Trophoblast cell (in vitro differentiated cells and primary cell): ENCODE measurements around the gene LIPN.

Experiments used
- DNase-seq, 2 donors: peaks; one replicate each; pipeline ENCODE4 v3.0.0-alpha.2; 2016
- H2AFZ ChIP-seq: 2 replicates; pipeline ENCODE4 v1.6.1; 2013; ENCODE audit warnings: low read length, moderate library complexity, mild to moderate bottlenecking; ENCODE audit not compliant: insufficient read depth, poor library complexity
- H2AK5ac ChIP-seq: 2 replicates; pipeline ENCODE4 v1.6.1; 2013; ENCODE audit warnings: mild to moderate bottlenecking, low read length
- H2BK120ac ChIP-seq: 2 replicates; pipeline ENCODE4 v1.6.1; 2013; ENCODE audit warnings: low read length, mild to moderate bottlenecking, moderate library complexity; ENCODE audit not compliant: insufficient read depth, poor library complexity
- H2BK12ac ChIP-seq: 2 replicates; pipeline ENCODE4 v1.6.1; 2013; ENCODE audit warnings: mild to moderate bottlenecking, low read length, moderate library complexity
- H2BK5ac ChIP-seq: 2 replicates; pipeline ENCODE4 v1.6.1; 2013; ENCODE audit warnings: low read length, low read depth, moderate library complexity, mild to moderate bottlenecking; ENCODE audit not compliant: poor library complexity
- H3K14ac ChIP-seq: 2 replicates; pipeline ENCODE4 v1.6.1; 2013; ENCODE audit warnings: mild to moderate bottlenecking, low read length
- H3K18ac ChIP-seq: 2 replicates; pipeline ENCODE4 v1.6.1; 2013; ENCODE audit warnings: mild to moderate bottlenecking, low read length
- H3K23ac ChIP-seq: 2 replicates; pipeline ENCODE4 v1.6.1; 2013; ENCODE audit warnings: low read length
- H3K27ac ChIP-seq: 2 replicates; pipeline ENCODE4 v1.5.1; 2013; ENCODE audit warnings: low read depth, mild to moderate bottlenecking, inconsistent platforms, low read length, moderate library complexity
- H3K27me3 ChIP-seq: 2 replicates; pipeline ENCODE4 v1.6.1; 2013; ENCODE audit warnings: inconsistent platforms, mild to moderate bottlenecking, low read length, moderate library complexity; ENCODE audit not compliant: insufficient read depth
- H3K36me3 ChIP-seq, 2 experiments: 1 replicate in 1 of 2; 2 replicates in 1 of 2; pipeline ENCODE4 v1.6.1; 2013; ENCODE audit warnings: low read length in 2 of 2, mild to moderate bottlenecking in 2 of 2, moderate library complexity in 1 of 2; ENCODE audit not compliant: insufficient read depth in 2 of 2, control insufficient read depth in 1 of 2
- H3K4ac ChIP-seq: 2 replicates; pipeline ENCODE4 v1.6.1; 2013; ENCODE audit warnings: low read depth, mild to moderate bottlenecking, low read length, moderate library complexity
- H3K4me1 ChIP-seq, 2 experiments: 1 replicate in 1 of 2; 2 replicates in 1 of 2; pipeline ENCODE4 v1.6.1; 2013; ENCODE audit warnings: low read length in 2 of 2, mild to moderate bottlenecking in 2 of 2, moderate library complexity in 1 of 2; ENCODE audit not compliant: insufficient read depth in 2 of 2, control insufficient read depth in 1 of 2
- H3K4me2 ChIP-seq: 2 replicates; pipeline ENCODE4 v1.6.1; 2013; ENCODE audit warnings: inconsistent platforms, mild to moderate bottlenecking, low read length, moderate library complexity
- H3K4me3 ChIP-seq: 2 replicates; pipeline ENCODE4 v1.5.1; 2013; ENCODE audit warnings: mild to moderate bottlenecking, low read depth, low read length, inconsistent platforms
- H3K79me1 ChIP-seq: one replicate; pipeline ENCODE4 v1.6.1; 2013; ENCODE audit warnings: low read length
- H3K79me2 ChIP-seq: 2 replicates; pipeline ENCODE4 v1.6.1; 2013; ENCODE audit warnings: low read length, mild to moderate bottlenecking; ENCODE audit not compliant: control insufficient read depth, insufficient read depth, poor library complexity
- H3K9ac ChIP-seq: 2 replicates; pipeline ENCODE4 v1.6.1; 2013; ENCODE audit warnings: mild to moderate bottlenecking, low read length
- H3K9me3 ChIP-seq: 2 replicates; pipeline ENCODE4 v1.6.1; 2013; ENCODE audit warnings: low read depth, mild to moderate bottlenecking, control low read depth, inconsistent platforms, low read length; ENCODE audit not compliant: insufficient read depth
- H4K12ac ChIP-seq: 2 replicates; pipeline ENCODE4 v1.6.1; 2013; ENCODE audit warnings: low read depth, mild to moderate bottlenecking, low read length, moderate library complexity
- H4K8ac ChIP-seq: 2 replicates; pipeline ENCODE4 v1.6.1; 2013; ENCODE audit warnings: low read depth, mild to moderate bottlenecking, low read length, moderate library complexity
- H4K91ac ChIP-seq: one replicate; pipeline ENCODE4 v1.6.1; 2013; ENCODE audit warnings: low read depth, mild to moderate bottlenecking, low read length, moderate library complexity
- WGBS: extraction: QIAGEN DNeasy Blood & Tissue Kit; methylation state at CpG from one replicate; pipeline ENCODE4 v1.1.7; 2013; ENCODE audit warnings: missing lambda C conversion rate; ENCODE audit not compliant: insufficient read length, insufficient coverage; ENCODE audit errors: extremely low coverage; 5-methylcytosine and 5-hydroxymethylcytosine counted together

LIPN gene

GRCh38 chr10:88781206-88781605, 21.4 kb downstream of the LIPN start:
- Histone ChIP-seq H3K9me3 (no peaks in the 10 kb centered on the region), H3K4me3 (no peak overlapping the region), H2BK5ac (no peak overlapping the region), H3K27ac (no peak overlapping the region), H4K12ac (no peak overlapping the region), H3K9ac (no peak overlapping the region), H3K18ac (no peak overlapping the region), H3K79me1 (no peaks in the 10 kb centered on the region), H2AK5ac (no peak overlapping the region), H3K27me3 (no peaks in the 10 kb centered on the region), H3K79me2 (no peaks in the 10 kb centered on the region), H2BK12ac (no peak overlapping the region), H3K4me1 (no peaks in the 10 kb centered on the region), H3K14ac (no peak overlapping the region), H3K4ac (no peak overlapping the region), H3K36me3 (no peaks in the 10 kb centered on the region), H2AFZ (no peak overlapping the region), H3K4me2 (no peak overlapping the region), H4K91ac (no peak overlapping the region), H2BK120ac (no peak overlapping the region), H4K8ac (no peak overlapping the region), H3K23ac (no peak overlapping the region)
- no CpG with 5 or more reads among the region's 2 CpGs for WGBS
- no peak for DNase-seq

GRCh38 chr10:88782222-88782621, 22.4 kb downstream of the LIPN start:
- Histone ChIP-seq H3K4me1 (peaks cover 0 to 1% of the 10 kb centered on the region in 2 experiments), H2BK12ac (no peak overlapping the region), H3K4me2 (no peak overlapping the region), H4K12ac (no peak overlapping the region), H2AFZ (no peak overlapping the region), H3K9ac (no peak overlapping the region), H4K8ac (no peak overlapping the region), H3K23ac (no peak overlapping the region), H3K36me3 (no peaks in the 10 kb centered on the region), H3K27me3 (no peaks in the 10 kb centered on the region), H3K4me3 (no peak overlapping the region), H2BK5ac (no peak overlapping the region), H2AK5ac (no peak overlapping the region), H3K27ac (no peak overlapping the region), H3K18ac (no peak overlapping the region), H3K4ac (no peak overlapping the region), H4K91ac (no peak overlapping the region), H3K79me1 (no peaks in the 10 kb centered on the region), H3K14ac (no peak overlapping the region), H2BK120ac (no peak overlapping the region), H3K9me3 (no peaks in the 10 kb centered on the region), H3K79me2 (no peaks in the 10 kb centered on the region)
- no CpG with 5 or more reads among the region's 3 CpGs for WGBS
- no peak for DNase-seq

GRCh38 chr10:88783724-88784123, 23.9 kb downstream of the LIPN start:
- H3K36me3 ChIP-seq: no peaks in the 10 kb centered on the region
- H4K91ac ChIP-seq: no peak overlapping the region
- H2BK5ac ChIP-seq: no peak overlapping the region
- no peaks in the 10 kb centered on the region for H3K27me3 ChIP-seq
- H3K4ac ChIP-seq: no peak overlapping the region
- no peak overlapping the region for H3K4me2 ChIP-seq
- no peak overlapping the region for H2BK120ac ChIP-seq
- no peaks in the 10 kb centered on the region for H3K9me3 ChIP-seq
- H4K12ac ChIP-seq: no peak overlapping the region
- no peak overlapping the region for H3K18ac ChIP-seq
- WGBS: no CpG with 5 or more reads among the region's 3 CpGs
- H2BK12ac ChIP-seq: no peak overlapping the region
- H3K14ac ChIP-seq: no peak overlapping the region
- H3K4me3 ChIP-seq: no peak overlapping the region
- no peaks in the 10 kb centered on the region for H3K79me2 ChIP-seq
- H3K27ac ChIP-seq: no peak overlapping the region
- no peak overlapping the region for H3K23ac ChIP-seq
- H4K8ac ChIP-seq: no peak overlapping the region
- H2AFZ ChIP-seq: no peak overlapping the region
- H3K9ac ChIP-seq: no peak overlapping the region
- no peak for DNase-seq
- H3K79me1 ChIP-seq: no peaks in the 10 kb centered on the region
- no peak overlapping the region for H2AK5ac ChIP-seq
- peaks cover 0 to 1% of the 10 kb centered on the region in 2 experiments for H3K4me1 ChIP-seq

- Histone ChIP-seq H2BK5ac (no peak overlapping the region), H4K12ac (no peak overlapping the region), H3K14ac (no peak overlapping the region), H3K79me1 (no peaks in the 10 kb centered on the region), H4K91ac (no peak overlapping the region), H2AFZ (no peak overlapping the region), H3K4me2 (no peak overlapping the region), H3K4me3 (no peak overlapping the region), H3K27me3 (no peaks in the 10 kb centered on the region), H3K9me3 (no peaks in the 10 kb centered on the region), H3K36me3 (no peaks in the 10 kb centered on the region), H3K9ac (no peak overlapping the region), H3K4ac (no peak overlapping the region), H3K18ac (no peak overlapping the region), H4K8ac (no peak overlapping the region), H2AK5ac (no peak overlapping the region), H2BK120ac (no peak overlapping the region), H3K4me1 (peaks cover 0 to 1% of the 10 kb centered on the region in 2 experiments), H3K23ac (no peak overlapping the region), H2BK12ac (no peak overlapping the region), H3K79me2 (no peaks in the 10 kb centered on the region), H3K27ac (no peak overlapping the region)
- no CpG with 5 or more reads among the region's 10 CpGs for WGBS
- peak; percentile 83 to 98 for DNase-seq
These were observed 26.4 kb downstream of the LIPN start for GRCh38 chr10:88786032-88786770.
